ENCODE data around the gene GBE1.

Gene GBE1

DNA sequence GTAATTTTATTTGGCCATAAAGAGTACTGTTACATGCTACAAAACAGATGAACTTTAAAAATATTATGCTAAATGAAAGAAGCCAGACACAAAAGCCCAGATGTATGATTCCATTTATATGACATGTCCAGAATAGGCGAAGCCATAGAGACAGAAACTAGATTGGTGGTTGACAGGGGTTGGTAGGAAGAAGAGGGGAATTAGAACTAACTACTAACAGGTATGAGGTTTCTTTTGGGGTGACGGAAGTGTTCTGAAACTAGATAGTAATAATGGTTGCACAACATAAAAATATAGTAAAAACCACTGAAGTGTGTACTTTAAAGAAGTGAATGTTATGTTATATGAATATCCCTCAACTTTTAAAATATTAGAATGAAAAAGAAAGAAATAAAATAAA is 66.1 kb downstream of the GBE1 start:
- no peak for DNase-seq

- DNase-seq: no peak
These were observed 66.8 kb downstream of the GBE1 start for GRCh38 chr3:81694662-81695061.

DNA sequence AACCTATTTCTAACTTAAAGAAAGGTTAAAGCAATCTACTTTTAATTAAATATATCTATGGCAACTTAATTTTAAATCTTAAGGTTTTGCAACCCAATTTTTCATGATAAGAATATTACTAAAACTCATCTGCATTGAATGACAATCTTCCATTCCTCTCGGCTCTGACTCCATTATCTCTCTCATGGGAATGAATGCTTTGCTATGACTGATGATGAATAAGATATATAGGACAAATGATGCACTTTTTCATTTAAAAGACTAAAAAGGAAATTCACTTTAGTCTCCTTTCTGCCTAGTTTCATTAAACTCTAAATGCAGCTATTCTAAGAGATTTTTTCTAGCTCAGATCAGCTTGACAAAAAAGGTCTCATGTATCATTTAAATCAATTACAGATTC is 68.7 kb downstream of the GBE1 start:
- no peak for DNase-seq

- no peak for DNase-seq
These were observed 71.8 kb downstream of the GBE1 start for GRCh38 chr3:81689617-81690016.

GRCh38 chr3:81684751-81685395 is 76.6 kb downstream of the GBE1 start:
- no peak for DNase-seq

- DNase-seq: no peak
These were observed 84.6 kb downstream of the GBE1 start for GRCh38 chr3:81676706-81677456.

- DNase-seq: no peak
These were observed 86.8 kb downstream of the GBE1 start for GRCh38 chr3:81674690-81675089.

DNA sequence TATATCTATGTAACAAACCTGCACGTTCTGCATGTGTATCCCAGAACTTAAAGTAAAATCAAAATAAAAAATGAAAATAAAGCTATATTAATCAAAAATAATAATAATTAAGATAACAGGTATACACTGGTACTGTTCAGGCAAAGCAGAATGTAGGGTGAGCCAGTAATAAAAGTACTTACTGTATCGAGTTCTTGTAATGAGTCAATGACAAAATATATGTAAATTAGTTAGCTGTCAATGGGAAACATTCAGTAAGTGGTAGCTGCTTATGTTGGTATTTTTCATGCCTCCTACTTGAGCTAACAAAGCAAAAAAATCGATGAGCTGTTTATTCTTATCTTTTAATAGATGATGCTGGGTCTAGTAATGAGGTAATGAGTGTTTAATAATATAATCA is 93.2 kb downstream of the GBE1 start:
- DNase-seq: no peak

GRCh38 chr3:81666502-81667121 is 94.8 kb downstream of the GBE1 start:
- no peak for DNase-seq

- DNase-seq: no peak
These were observed 98.3 kb downstream of the GBE1 start for GRCh38 chr3:81663114-81663513.

DNA sequence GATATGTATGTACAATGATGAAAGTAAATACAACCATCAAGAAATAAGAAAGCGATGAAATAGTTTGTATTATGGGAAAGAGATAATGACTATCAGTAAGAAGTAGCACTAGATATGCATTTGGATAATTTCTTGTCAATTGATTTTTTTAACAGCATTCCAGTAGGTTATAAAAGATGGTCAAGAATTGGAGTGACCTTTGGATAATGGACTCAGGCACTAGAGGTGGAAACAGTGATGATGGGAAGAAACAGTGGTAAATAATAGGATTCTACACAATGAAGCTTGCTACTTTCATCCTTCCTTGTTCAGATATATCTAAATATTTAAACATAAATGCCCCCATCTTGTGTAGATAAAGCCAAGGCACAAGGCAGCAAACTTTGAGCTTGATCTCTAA is 101.4 kb downstream of the GBE1 start:
- DNase-seq: no peak

- DNase-seq: no peak
These were observed 103.0 kb downstream of the GBE1 start for GRCh38 chr3:81658322-81658997.

DNA sequence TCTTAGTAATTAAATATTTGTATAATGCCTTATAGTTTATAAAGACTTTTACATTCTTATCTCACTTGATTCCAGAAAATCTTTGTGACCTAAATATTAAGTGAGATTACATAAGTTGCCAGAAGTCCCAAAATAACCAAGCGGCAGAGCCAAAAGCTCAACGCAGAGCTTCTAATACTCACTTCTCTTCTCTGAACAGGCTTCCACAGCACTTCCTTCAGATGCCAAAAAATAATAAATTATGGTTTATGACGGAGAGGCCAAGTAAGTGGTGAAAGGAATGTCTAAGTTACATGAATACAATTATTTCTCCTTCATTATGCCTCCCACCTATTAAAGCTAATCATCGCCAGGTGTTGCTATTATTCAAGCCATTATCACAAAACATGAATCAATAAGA is 110.3 kb downstream of the GBE1 start:
- no peak for DNase-seq

DNA sequence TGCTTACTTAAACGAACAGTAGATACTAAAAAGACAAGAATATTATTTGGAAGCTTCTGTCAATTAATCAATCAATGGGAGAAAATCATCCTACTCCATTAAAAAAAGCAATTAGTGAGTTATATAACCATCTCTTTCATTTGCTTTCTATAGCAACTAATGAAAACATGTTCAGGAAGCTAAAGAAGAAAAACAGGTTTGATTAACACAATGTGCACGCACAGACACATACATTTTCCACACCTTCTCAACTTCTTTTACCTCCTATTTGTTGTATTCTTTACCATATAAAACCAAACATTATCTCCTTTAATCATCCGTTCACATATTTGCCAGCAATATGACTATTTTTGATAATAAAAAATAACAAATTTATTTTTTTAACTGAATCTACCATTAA is 111.3 kb downstream of the GBE1 start:
- DNase-seq: no peak

GRCh38 chr3:81645248-81645647 is 116.2 kb downstream of the GBE1 start:
- DNase-seq: no peak

DNA sequence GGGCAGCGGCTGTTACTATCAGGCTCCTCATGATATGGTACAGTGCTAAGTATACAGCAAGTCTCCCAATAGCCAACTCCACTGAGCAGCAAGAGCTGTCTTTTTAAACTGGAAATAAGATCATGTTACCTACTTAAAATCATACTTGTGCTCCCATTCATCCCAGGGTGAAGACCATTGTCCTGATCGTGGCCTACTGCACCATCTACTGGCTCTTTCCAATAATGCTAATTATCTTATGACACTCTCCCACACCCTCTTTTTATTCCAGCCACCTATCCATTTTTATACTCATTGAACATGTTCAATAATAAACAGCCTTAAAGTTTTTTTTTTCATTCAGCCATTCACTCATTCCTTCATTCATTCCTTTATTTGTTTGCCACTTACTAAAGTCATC is 117.7 kb downstream of the GBE1 start:
- DNase-seq: no peak

DNA sequence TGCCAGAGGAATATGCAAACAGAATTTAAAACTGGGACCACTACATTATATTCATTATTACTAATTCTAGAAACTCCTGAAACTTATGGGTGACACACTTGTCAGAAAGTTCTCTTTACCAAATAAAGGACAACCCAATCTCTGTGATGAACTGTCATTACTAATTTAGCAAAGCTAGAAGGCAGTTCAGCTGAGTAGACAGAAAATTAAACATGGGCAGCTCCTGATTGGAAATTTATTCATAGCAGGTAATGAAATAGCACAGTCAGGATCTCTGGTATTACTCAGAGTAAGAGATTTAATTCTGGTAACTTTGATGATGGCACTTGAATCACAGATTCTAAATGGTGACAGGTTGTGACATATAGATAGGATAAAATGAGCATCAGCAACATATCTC is 123.0 kb downstream of the GBE1 start:
- no peak for DNase-seq

- no peak for DNase-seq
These were observed 128.8 kb downstream of the GBE1 start for GRCh38 chr3:81632659-81633058.

DNA sequence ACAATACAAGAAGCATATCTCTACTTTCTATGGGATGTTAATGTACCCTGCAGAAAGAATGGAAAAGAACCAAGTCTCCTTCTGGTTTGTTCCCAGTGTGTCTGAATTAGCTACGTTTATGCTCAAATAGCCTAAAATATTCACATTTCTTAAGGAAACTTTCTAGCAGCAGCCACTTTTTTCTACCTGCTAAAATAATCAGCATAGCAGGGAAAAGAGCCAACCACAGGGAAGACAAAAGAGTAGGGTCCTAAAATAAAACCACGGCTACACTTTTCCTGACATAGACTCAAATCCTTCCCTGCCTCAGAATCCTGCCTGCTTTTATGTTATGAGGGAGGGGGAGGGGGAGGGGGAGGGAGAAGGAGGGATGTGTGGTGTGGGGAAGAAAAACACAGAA is 136.7 kb downstream of the GBE1 start:
- DNase-seq: no peak

DNA sequence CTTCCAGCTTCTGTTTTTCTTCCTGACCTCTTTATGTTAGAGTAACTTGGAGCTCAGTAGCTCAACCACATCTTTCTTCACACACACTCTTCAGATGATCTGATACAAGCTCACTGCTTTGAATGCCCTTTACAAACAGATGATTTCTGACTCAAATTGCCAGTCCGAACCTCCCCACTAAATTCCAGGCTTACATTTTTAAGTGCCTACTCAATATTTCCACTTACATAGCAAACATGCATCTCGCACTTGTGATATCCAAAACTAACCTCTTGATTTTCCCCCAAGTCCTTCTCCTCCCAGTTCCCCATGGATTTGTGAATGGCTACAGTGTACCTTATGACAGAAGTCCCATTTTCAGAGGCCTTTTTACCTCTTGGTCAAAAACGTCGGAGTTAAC is 139.1 kb downstream of the GBE1 start:
- no peak for DNase-seq

GRCh38 chr3:81621277-81621676 is 140.2 kb downstream of the GBE1 start:
- no peak for DNase-seq

DNA sequence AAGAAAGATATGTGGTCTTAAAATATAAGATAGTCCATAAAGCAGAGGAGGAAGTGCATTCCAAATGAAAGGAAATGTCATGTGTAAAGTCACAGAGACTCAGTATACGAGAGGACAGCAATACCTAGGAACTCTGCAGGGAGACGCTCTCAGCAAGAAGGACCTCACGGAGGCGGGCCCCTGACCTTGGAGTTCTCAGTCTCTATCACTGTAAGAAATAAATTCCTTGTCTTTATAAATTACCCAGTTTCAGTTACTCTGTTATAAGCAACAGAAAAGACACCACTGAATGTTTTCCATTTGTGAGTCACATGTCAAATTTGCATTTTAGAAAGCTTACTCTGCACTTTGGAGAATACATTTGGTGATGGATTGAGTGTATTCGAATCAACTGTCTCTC is 140.6 kb downstream of the GBE1 start:
- DNase-seq: no peak

DNA sequence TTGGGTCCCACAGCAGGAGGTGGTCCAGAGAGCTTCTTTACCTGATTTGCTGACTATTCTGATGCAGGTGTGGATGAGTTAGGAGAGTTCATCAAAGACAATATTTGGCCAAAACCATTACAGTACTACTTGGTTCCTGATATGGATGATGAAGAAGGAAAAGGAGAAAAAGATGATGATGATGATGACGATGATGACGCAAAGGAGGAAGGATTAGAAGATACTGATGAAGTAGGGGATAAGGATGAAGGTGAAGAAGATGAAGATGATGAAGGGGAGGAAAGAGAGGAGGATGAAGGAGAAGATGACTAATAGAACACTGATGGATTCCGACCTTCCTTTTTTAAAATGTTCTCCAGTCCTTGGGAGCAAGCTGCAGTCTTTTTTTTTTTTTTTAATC is 148.7 kb downstream of the GBE1 start:
- DNase-seq: no peak

- no peak for DNase-seq
These were observed 158.7 kb downstream of the GBE1 start for GRCh38 chr3:81602781-81603180.
